Measurements from ENCODE around the gene MTHFD2L.

DNA sequence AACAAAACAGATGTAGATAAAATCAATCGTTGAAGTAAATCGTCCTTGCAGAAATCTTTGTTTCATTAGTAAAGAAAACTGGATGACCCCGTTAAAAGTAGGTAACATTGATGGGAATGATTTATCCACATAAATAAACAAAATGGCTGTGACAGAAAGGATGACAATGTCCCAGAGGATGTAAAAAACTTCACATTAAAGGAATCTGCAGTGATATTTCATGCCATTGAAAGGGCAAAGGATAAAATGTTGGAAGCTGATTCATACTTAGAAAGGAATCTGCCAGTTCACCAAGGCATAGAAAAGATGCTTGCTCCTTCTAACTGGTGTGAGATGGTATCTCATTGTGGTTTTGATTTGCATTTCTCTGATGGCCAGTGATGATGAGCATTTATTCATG, 126.1 kb downstream of the MTHFD2L start:
- TF ChIP-seq ZNF776 (tag by site-specific recombination; IDR thresholded peaks at IDR 0.05; ENCODE audit: borderline replicate concordance) (no peak), SETDB1 (IDR thresholded peaks at IDR 0.05; ENCODE audit: insufficient read length, low read length) (no peak), ZNF785 (tag by site-specific recombination; IDR thresholded peaks at IDR 0.05) (no peak), YY1 (tag by site-specific recombination; IDR thresholded peaks at IDR 0.05) (no peak), OSR2 (tag by site-specific recombination; IDR thresholded peaks at IDR 0.05) (no peak), KLF10 (tag by site-specific recombination; IDR thresholded peaks at IDR 0.05) (no peak), ZBTB7A (tag by site-specific recombination; IDR thresholded peaks at IDR 0.05; ENCODE audit: low read depth) (no peak)
- TF ChIP-seq, protein P1, sequence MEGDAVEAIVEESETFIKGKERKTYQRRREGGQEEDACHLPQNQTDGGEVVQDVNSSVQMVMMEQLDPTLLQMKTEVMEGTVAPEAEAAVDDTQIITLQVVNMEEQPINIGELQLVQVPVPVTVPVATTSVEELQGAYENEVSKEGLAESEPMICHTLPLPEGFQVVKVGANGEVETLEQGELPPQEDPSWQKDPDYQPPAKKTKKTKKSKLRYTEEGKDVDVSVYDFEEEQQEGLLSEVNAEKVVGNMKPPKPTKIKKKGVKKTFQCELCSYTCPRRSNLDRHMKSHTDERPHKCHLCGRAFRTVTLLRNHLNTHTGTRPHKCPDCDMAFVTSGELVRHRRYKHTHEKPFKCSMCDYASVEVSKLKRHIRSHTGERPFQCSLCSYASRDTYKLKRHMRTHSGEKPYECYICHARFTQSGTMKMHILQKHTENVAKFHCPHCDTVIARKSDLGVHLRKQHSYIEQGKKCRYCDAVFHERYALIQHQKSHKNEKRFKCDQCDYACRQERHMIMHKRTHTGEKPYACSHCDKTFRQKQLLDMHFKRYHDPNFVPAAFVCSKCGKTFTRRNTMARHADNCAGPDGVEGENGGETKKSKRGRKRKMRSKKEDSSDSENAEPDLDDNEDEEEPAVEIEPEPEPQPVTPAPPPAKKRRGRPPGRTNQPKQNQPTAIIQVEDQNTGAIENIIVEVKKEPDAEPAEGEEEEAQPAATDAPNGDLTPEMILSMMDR (tag by site-specific recombination; IDR thresholded peaks at IDR 0.05): no peak
- TF ChIP-seq, protein P2, sequence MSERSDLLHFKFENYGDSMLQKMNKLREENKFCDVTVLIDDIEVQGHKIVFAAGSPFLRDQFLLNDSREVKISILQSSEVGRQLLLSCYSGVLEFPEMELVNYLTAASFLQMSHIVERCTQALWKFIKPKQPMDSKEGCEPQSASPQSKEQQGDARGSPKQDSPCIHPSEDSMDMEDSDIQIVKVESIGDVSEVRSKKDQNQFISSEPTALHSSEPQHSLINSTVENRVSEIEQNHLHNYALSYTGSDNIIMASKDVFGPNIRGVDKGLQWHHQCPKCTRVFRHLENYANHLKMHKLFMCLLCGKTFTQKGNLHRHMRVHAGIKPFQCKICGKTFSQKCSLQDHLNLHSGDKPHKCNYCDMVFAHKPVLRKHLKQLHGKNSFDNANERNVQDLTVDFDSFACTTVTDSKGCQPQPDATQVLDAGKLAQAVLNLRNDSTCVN (tag by site-specific recombination; optimal IDR thresholded peaks at IDR 0.05): no peak
